Activated CD8-positive, alpha-beta memory T cell treated with anti-CD3 and anti-CD28 coated beads for 4 hours (primary cell): ENCODE results near the gene MAP1B.
"Not testable (repeated sequence)": the region's sequence is repeated elsewhere in the genome, so short reads cannot be mapped to it uniquely, and the experiment has no call there.

Source experiments
- DNase-seq, 2 donors: peaks; one replicate each; pipeline ENCODE4 v3.0.0-alpha.2; 2020; ENCODE audit warnings: low read depth in 2 of 2

MAP1B gene

GRCh38 chr5:72161951-72162350, 54.7 kb downstream of the MAP1B start:
- DNase-seq, result no peak

- DNase-seq, result no peak
Measured at GRCh38 chr5:72163349-72163983, 56.2 kb downstream of the MAP1B start.

GRCh38 chr5:72166070-72166979, 59.0 kb downstream of the MAP1B start:
- DNase-seq, result no peak

- no peak for DNase-seq
Measured at GRCh38 chr5:72167257-72167656, 60.0 kb downstream of the MAP1B start.

GRCh38 chr5:72167804-72168203, 60.5 kb downstream of the MAP1B start:
- no peak for DNase-seq

- DNase-seq, result no peak
Measured at GRCh38 chr5:72170101-72170500, 62.8 kb downstream of the MAP1B start.

- DNase-seq, result not testable (repeated sequence)
Measured at GRCh38 chr5:72171181-72171580, 63.9 kb downstream of the MAP1B start.

- DNase-seq, result no peak
Measured at GRCh38 chr5:72171667-72172066, 64.4 kb downstream of the MAP1B start.

- no peak for DNase-seq
Measured at GRCh38 chr5:72172786-72173185, 65.5 kb downstream of the MAP1B start.

GRCh38 chr5:72177538-72177937, 70.3 kb downstream of the MAP1B start:
- no peak for DNase-seq

- no peak for DNase-seq
Measured at GRCh38 chr5:72179028-72179815, 71.9 kb downstream of the MAP1B start.

- DNase-seq, result no peak
Measured at GRCh38 chr5:72179816-72180440, 72.7 kb downstream of the MAP1B start.

GRCh38 chr5:72180925-72181324, 73.7 kb downstream of the MAP1B start:
- DNase-seq, result no peak

GRCh38 chr5:72182686-72183085, 75.4 kb downstream of the MAP1B start:
- DNase-seq, result no peak

- DNase-seq, result no peak
Measured at GRCh38 chr5:72183101-72183520, 75.8 kb downstream of the MAP1B start.

- no peak for DNase-seq
Measured at GRCh38 chr5:72184408-72184807, 77.1 kb downstream of the MAP1B start.

- DNase-seq, result no peak
Measured at GRCh38 chr5:72185496-72186329, 78.4 kb downstream of the MAP1B start.

GRCh38 chr5:72187388-72188075, 80.3 kb downstream of the MAP1B start:
- DNase-seq, result no peak

- DNase-seq, result no peak
Measured at GRCh38 chr5:72188166-72188565, 80.9 kb downstream of the MAP1B start.

- no peak for DNase-seq
Measured at GRCh38 chr5:72189146-72189545, 81.9 kb downstream of the MAP1B start.
